ENCODE measurements around the gene CCDC7.

- no peak for TF ChIP-seq CTCF (IDR thresholded peaks at IDR 0.05)
- no peak for TF ChIP-seq POLR2A (IDR thresholded peaks at IDR 0.05)
Observed at GRCh38 chr10:32773105-32773504, 327.2 kb downstream of the CCDC7 start.

All from right lobe of liver (tissue), 4 donors.